Measurements from ENCODE around the gene NPAS3.

GRCh38 chr14:33777681-33778080 is 839.0 kb downstream of the NPAS3 start:
- no peak for TF ChIP-seq POLR2A (IDR thresholded peaks at IDR 0.05)
- no peak for TF ChIP-seq CTCF (IDR thresholded peaks at IDR 0.05)

Data from uterus (tissue), 2 donors.